Ascending aorta (tissue), 2 donors: ENCODE measurements around the gene TMEM132D. TPM values are rescaled to one million over a fixed set of nuclear protein-coding genes. Genes with fewer than 3 reads are reported as not detected.
"Not testable (repeated sequence)": the region's sequence is repeated elsewhere in the genome, so short reads cannot be mapped to it uniquely, and the experiment has no call there.

Source experiments
- DNase-seq, 2 donors: peaks; one replicate each; pipeline ENCODE4 v3.0.0-alpha.2; 2019; ENCODE audit warnings: low spot score in 2 of 2
- H3K27ac ChIP-seq, 2 donors: fragments of 200-600 bp; sonication (generic); one replicate each; pipeline ENCODE4 v1.5.1; 2016 to 2017; ENCODE audit warnings: mild to moderate bottlenecking in 1 of 2
- H3K27me3 ChIP-seq: fragments of 200-600 bp; sonication (generic); one replicate; pipeline ENCODE4 v1.5.1; 2017
- H3K36me3 ChIP-seq, 2 donors: fragments of 200-600 bp; sonication (generic); one replicate each; pipeline ENCODE4 v1.5.1; 2016
- H3K4me1 ChIP-seq, 2 donors: fragments of 200-600 bp; sonication (generic); one replicate each; pipeline ENCODE4 v1.5.1; 2016 to 2017; ENCODE audit warnings: mild to moderate bottlenecking in 1 of 2
- H3K4me3 ChIP-seq, 2 donors: fragments of 200-600 bp; sonication (generic); one replicate each; pipeline ENCODE4 v1.5.1; 2016 to 2017; ENCODE audit warnings: mild to moderate bottlenecking in 1 of 2
- H3K9me3 ChIP-seq, 2 donors: fragments of 200-600 bp; sonication (generic); one replicate each; pipeline ENCODE4 v1.5.1; 2016
- intact Hi-C: fragments of 100-400 bp; cut with DNase I; formaldehyde crosslinking; loops from one replicate; pipeline ENCODE4 v1.15.1; 2023
- total RNA-seq: library from RNA; depleted of rRNA; stranded (reverse); fragments of >200 nt; gene quantifications from one replicate; pipeline ENCODE4 v1.1.0, GENCODE V29; 2016
- TF ChIP-seq, protein P1 (sequence below), 3 experiments: fragments of 200-600 bp in 2 of 3; fragments of 450-650 bp in 1 of 3; sonication (generic) in 2 of 3; IDR thresholded peaks; one replicate each; pipeline ENCODE4 v1.5.1; 2016 to 2019; ENCODE audit warnings: antibody characterized with exemption in 3 of 3, mild to moderate bottlenecking in 1 of 3, moderate library complexity in 1 of 3

Gene TMEM132D
- total RNA-seq, 1 donor from 2014 or later = not detected

DNA sequence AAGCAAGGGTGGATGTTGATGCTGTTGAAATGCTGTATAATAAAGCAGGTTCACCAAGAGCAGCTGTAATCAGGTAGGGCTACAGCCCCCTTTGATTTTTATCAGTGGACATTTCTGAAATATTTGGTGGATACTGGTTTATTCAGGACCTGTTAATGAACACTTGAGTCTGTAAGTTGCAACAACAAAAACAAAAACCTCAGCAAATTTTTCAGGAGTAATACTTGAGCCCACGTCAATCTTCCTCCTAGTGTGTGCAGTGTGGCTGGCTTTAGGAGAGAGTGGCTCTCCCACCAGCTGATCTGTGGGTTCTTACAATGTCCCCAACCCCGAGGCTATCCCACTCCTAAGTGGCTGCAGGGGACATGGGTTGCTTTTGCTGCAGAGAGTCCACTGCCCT, 702.8 kb downstream of the TMEM132D start:
- H3K4me3 ChIP-seq = no peak overlapping the region
- DNase-seq = no peak
- H3K36me3 ChIP-seq = no peaks in the 10 kb centered on the region
- H3K9me3 ChIP-seq = no peaks in the 10 kb centered on the region
- TF ChIP-seq, protein P1, sequence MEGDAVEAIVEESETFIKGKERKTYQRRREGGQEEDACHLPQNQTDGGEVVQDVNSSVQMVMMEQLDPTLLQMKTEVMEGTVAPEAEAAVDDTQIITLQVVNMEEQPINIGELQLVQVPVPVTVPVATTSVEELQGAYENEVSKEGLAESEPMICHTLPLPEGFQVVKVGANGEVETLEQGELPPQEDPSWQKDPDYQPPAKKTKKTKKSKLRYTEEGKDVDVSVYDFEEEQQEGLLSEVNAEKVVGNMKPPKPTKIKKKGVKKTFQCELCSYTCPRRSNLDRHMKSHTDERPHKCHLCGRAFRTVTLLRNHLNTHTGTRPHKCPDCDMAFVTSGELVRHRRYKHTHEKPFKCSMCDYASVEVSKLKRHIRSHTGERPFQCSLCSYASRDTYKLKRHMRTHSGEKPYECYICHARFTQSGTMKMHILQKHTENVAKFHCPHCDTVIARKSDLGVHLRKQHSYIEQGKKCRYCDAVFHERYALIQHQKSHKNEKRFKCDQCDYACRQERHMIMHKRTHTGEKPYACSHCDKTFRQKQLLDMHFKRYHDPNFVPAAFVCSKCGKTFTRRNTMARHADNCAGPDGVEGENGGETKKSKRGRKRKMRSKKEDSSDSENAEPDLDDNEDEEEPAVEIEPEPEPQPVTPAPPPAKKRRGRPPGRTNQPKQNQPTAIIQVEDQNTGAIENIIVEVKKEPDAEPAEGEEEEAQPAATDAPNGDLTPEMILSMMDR (IDR thresholded peaks at IDR 0.05) = no peak
- H3K27me3 ChIP-seq = no peaks in the 10 kb centered on the region
- intact Hi-C loops = no loop called here
- H3K27ac ChIP-seq = no peak overlapping the region
- H3K4me1 ChIP-seq = no peaks in the 10 kb centered on the region

DNA sequence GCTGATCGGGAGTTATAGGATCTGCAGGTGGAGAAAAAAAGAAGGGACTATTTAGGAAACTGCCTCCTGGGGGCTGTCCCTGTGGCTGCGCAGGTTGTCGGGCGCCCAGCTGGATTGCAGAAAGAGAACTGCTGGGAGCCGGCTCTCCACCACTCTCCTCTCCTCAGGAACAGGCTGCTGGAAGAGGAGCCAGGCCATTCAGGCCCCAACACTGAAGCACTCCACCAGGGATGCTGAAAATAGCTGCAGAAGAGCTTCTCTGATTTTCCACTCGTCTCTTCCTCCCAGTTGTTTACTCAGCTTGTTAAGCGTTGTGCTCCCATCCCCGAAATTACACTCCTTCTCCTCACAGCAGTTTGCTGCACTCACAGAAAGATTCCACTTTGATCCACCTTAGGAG, 703.2 kb downstream of the TMEM132D start:
- intact Hi-C loops = no loop called here
- Histone ChIP-seq H3K27ac (no peak overlapping the region), H3K4me1 (no peaks in the 10 kb centered on the region), H3K4me3 (no peak overlapping the region), H3K9me3 (no peaks in the 10 kb centered on the region), H3K36me3 (no peaks in the 10 kb centered on the region), H3K27me3 (no peaks in the 10 kb centered on the region)
- no peak for DNase-seq
- TF ChIP-seq, protein P1 (IDR thresholded peaks at IDR 0.05) = no peak

DNA sequence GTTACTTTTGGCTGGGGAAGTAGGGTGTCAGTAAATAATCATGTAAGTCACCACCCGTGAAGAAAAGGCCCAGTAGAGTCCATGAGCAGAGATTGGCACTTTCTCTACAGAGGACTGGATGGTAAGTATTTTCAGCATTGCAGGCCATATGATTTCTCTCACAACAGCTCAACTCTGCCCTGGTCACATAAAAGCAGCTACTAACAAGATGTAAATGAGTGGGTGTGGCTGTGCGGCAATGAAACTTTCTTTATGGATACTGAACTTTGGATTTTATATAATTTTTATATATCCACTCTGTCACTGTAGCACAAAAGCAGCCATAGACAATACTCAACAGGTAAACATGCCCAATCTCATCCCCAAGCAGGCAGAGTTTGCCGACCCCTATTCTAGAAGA, 706.9 kb downstream of the TMEM132D start:
- intact Hi-C loops = no loop called here
- TF ChIP-seq, protein P1 (IDR thresholded peaks at IDR 0.05) = no peak
- no peak for DNase-seq
- Histone ChIP-seq H3K4me3 (no peak overlapping the region), H3K4me1 (no peaks in the 10 kb centered on the region), H3K9me3 (peaks cover 0 to 3% of the 10 kb centered on the region in 2 donors), H3K27ac (no peak overlapping the region), H3K36me3 (no peaks in the 10 kb centered on the region), H3K27me3 (no peaks in the 10 kb centered on the region)

DNA sequence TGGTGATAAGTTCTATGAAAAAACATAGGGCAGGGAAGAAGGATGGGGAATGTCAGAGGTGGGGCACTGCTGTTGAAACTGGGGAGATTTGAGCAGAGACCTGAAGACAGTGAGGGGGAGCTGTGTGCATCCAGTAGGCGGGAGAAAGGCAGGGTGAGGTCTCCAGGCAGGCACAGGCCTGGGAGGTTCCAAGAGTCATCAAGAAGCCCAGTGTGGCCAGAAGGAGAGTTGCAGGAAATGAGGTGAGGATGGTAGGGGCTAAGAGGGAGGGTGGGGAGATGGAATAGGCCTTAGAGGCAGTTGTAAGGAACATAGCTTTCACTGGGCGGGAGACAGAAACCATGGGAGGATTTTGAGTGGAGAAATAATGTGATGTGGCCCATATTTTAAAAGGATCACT, 708.7 kb downstream of the TMEM132D start:
- intact Hi-C loops = no loop called here
- no peak overlapping the region for H3K4me3 ChIP-seq
- peaks cover 0 to 3% of the 10 kb centered on the region in 2 donors for H3K9me3 ChIP-seq
- no peak for DNase-seq
- no peaks in the 10 kb centered on the region for H3K4me1 ChIP-seq
- no peaks in the 10 kb centered on the region for H3K36me3 ChIP-seq
- no peaks in the 10 kb centered on the region for H3K27me3 ChIP-seq
- no peak overlapping the region for H3K27ac ChIP-seq
- TF ChIP-seq, protein P1 (IDR thresholded peaks at IDR 0.05) = no peak

DNA sequence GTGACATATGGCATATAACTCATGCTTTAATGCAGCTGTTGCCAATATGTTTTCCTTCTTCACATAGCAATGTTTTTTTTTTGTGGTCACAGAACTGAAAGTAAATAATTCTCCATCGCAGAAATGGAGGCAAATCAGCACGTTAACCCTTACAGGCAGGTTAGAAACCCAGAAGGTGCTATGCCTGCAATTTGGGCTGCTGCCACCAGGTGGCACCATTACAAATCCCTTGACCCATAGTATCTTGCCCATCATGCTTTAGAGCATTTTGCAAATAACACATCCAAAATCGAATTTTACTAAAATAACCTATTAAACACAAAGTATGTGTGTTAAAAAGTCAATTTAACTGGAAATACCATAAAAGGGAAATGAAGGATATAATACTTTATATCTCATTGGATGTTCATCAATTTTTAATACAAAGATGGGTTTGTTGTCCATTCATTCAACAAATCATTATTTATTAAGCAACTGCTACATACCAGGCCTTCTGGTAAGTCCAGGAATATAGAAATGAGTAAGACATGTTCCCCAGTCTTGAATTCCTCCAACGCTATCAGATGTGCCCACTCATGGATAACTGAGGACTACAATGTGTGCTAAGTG, 710.5 kb downstream of the TMEM132D start:
- TF ChIP-seq, protein P1 (IDR thresholded peaks at IDR 0.05) = peak in 1 of 3 experiments; percentile 5

DNA sequence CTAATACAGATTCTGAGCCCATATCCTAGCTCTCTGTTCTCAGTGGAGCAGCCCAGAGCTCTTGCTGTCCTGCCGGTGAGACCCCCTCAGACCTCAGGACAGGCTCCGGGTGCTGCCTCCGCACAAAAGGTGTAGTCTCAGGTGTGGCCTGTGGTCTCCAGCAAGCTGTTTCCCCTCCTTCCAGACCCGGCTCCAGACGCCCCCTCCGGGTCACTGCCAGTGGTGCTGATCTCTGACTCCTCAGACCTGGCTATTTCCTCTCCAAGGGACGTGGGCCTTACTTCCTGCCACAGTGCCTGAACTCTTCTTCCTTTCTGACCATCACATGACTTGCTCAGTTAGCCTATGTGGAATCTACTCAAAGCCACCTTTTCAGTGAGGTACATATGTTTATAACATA, 713.0 kb downstream of the TMEM132D start:
- Histone ChIP-seq H3K4me1 (no peaks in the 10 kb centered on the region), H3K4me3 (no peak overlapping the region), H3K27ac (no peak overlapping the region), H3K9me3 (peaks cover 0 to 3% of the 10 kb centered on the region in 2 donors), H3K36me3 (no peaks in the 10 kb centered on the region), H3K27me3 (no peaks in the 10 kb centered on the region)
- TF ChIP-seq, protein P1 (IDR thresholded peaks at IDR 0.05) = no peak
- intact Hi-C loops = no loop called here
- no peak for DNase-seq

More for the DNA sequence above, 710.5 kb downstream of the TMEM132D start:
- DNase-seq = no peak
- Histone ChIP-seq H3K4me1 (no peaks in the 10 kb centered on the region), H3K4me3 (no peak overlapping the region), H3K27me3 (no peaks in the 10 kb centered on the region), H3K36me3 (no peaks in the 10 kb centered on the region), H3K27ac (no peak overlapping the region), H3K9me3 (peaks cover 0 to 3% of the 10 kb centered on the region in 2 donors)
- intact Hi-C loops = no loop called here

DNA sequence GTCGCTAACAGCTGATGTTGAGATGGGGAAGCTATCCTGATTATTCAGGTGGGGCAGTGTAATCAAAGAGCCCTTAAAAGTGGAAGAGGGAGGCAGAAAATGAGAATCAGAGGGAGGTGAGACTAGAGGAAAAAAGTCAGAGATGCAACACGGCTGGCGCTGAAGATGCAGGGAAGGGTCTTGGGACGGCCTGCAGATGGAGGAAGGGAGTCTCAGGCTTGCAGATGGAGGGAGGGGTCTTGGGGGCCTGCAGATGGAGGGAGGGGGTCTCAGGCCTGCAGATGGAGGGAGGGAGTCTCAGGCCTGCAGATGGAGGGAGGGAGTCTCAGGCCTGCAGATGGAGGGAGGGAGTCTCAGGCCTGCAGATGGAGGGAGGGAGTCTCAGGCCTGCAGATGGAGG, 713.9 kb downstream of the TMEM132D start:
- intact Hi-C loops, DNase-seq, H3K4me3 ChIP-seq, H3K27ac ChIP-seq, H3K4me1 ChIP-seq, H3K27me3 ChIP-seq, H3K36me3 ChIP-seq, H3K9me3 ChIP-seq: not testable (repeated sequence)
